ENCODE measurements around the gene PGLYRP3.

- TF ChIP-seq ZNF232 (CRISPR knock-in tag; IDR thresholded peaks at IDR 0.05; ENCODE audit: borderline replicate concordance) (no peak), MAZ (IDR thresholded peaks at IDR 0.05; ENCODE audit: borderline replicate concordance, low read depth, low read length) (no peak), MAZ (CRISPR knock-in tag; IDR thresholded peaks at IDR 0.05; ENCODE audit: low read depth) (no peak), ZFP41 (CRISPR knock-in tag; IDR thresholded peaks at IDR 0.05; ENCODE audit: borderline replicate concordance) (no peak), CTCF (CRISPR knock-in tag; IDR thresholded peaks at IDR 0.05) (no peak)
These were observed 40.6 kb downstream of the PGLYRP3 start for GRCh38 chr1:153272186-153272585.
